HG03095 (cell line): Measurements from ENCODE around the gene SPAG9.

ENCODE experiments used
- ATAC-seq: cut with Tn5 transposase; IDR thresholded peaks from one replicate; pipeline ENCODE4 v1.9.1; 2021; ENCODE audit warnings: moderate library complexity; ENCODE audit not compliant: unreplicated experiment

Gene SPAG9

GRCh38 chr17:50955667-50956120, 165.0 kb downstream of the SPAG9 start:
- ATAC-seq, result no peak

GRCh38 chr17:50955160-50955559, 165.5 kb downstream of the SPAG9 start:
- no peak for ATAC-seq

DNA sequence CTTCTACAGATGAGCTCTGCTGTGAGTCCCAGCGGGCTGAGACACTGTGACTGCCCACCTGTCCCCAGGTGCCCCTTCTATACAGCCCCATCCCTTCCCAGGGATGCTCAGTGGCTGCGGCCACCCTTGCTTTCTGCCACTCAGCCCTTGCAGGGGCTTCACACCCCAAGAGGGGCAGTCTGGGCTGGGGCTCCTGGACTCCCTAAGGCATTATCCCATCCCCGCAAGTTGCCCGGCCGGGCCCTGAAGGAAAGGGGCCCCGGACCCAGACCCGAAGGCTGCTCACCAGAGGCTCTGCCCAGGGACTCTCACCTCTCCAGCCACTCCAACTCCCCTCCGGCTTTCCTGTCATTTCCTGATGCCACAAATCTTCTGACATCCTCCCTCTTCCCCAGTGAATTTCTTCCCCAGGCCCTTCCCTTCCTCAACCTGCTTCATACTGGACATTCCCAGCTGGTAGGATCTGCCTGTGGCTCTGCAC, 166.0 kb downstream of the SPAG9 start:
- no peak for ATAC-seq

GRCh38 chr17:50953831-50954601, 166.7 kb downstream of the SPAG9 start:
- no peak for ATAC-seq

- ATAC-seq, result no peak
Measured at GRCh38 chr17:50953518-50953830, 167.2 kb downstream of the SPAG9 start.

DNA sequence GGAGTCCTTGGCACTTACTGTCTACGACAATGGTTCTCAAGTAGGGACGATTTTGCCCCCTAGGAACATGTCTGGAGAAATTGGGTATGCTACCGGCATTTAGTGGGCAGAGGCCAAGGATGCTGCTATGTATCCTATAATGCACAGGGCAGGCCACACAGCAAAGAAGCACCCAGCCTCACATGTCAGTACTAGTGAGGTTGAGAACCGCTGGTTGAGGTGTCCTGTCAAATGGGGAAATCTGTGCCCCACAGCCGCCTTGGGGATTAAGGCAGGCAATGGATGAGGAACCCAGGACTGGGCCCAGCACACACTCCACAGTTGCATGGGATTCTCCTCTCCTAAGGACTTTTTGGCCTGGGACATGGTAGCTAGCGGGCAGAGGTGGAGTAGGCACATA, 167.8 kb downstream of the SPAG9 start:
- ATAC-seq, result no peak

GRCh38 chr17:50952013-50952412, 168.7 kb downstream of the SPAG9 start:
- no peak for ATAC-seq

DNA sequence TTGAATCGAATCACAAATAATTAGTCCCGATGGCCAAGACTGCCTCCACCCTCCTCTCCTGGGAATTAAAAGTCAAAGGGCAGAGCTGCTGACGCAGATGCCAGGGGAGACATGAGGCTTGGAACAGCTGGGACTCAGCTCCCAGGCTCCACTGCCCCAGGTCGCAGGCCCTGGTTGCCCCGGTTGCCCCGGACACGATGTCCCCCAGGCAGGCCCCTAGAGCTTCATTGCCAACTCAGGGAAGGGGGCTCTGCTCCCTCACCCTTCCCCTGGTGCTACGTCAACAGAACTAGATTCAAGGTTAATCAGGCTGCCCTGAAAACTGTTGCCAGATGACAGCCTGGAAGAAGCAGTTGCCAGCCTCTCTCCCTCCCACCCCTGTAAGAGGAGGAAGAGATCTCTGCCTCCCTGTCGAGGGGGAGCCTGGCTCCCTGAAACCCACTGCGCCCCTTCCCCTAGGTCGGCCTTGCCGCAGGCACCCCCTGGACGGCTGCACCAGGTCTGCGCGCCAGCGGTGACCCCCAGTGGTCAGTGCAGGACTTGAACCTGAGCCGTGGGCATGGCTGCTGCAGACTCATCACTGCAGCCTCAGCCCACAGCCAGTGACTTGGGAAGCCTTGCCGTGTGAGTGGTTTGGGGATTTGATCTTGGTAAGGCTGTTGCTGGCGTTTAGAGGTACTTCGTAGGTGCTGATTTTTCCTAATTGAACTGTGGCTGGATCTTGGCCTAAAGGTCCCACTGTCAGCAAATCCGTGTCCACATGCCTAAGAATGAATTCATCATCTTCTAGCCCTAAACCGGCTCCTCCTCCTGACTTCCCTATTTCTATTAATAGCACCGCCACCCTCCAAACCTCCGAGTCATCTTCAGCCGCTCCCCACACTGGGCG, 170.4 kb downstream of the SPAG9 start:
- peak; percentile 65 for ATAC-seq

DNA sequence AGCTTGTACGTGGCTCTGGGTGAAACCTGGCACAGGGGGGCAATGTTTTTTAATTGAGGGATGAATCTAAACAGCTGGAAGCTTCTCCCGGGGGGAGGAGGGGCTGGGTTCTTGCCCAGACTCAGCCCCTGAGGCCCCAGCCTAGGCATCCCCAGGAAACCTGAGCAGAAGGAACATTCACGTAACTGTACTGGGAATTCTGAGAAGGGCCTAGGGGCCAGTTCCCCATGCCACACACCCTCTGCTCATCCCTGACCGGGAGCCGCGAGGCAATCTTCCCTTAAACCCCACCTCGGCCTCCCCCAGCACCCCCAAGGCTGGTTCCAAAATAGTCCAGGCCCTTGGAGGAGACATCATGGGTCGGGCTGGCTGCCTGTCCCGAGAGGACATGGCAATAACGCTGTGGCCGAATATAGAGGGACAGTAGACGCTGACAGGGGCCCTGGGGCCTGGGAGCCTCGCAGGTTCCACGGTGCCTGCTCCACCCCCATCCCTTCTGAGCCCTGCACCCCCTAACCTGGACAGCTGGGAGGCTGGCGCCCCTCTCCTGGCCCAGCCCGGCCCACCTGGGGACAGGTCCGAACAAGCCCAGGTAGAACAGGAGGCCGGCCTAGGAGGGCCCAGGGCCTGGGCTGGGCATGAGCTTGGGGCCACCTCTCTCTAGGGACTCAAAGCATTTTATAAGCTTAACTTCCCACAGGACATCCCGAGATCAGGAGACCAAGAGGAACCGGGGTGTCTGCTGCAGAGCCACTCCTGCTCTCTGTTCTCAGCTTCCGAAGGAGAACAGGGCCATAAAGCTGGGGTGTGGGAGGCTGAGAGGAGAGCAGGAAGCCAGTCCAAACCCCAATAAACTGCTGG, 171.3 kb downstream of the SPAG9 start:
- ATAC-seq, result no peak

DNA sequence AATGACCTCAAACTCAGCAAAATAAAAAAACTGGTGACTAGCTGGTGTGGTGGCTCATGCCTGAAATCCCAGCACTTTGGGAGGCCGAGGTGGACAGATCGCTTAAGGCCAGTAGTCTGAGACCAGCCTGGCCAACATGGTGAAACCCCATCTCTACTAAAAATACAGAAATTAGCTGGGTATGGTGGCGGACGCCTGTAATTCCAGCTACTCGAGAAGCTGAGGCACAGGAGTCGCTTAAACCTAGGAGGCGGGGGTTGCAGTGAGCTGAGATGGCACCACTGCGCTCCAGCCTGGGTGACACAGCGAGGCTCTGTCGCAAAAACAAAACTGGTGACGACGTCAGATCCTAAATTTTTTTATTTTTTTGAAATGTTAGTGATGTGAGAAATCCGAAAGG, 172.0 kb downstream of the SPAG9 start:
- no peak for ATAC-seq

DNA sequence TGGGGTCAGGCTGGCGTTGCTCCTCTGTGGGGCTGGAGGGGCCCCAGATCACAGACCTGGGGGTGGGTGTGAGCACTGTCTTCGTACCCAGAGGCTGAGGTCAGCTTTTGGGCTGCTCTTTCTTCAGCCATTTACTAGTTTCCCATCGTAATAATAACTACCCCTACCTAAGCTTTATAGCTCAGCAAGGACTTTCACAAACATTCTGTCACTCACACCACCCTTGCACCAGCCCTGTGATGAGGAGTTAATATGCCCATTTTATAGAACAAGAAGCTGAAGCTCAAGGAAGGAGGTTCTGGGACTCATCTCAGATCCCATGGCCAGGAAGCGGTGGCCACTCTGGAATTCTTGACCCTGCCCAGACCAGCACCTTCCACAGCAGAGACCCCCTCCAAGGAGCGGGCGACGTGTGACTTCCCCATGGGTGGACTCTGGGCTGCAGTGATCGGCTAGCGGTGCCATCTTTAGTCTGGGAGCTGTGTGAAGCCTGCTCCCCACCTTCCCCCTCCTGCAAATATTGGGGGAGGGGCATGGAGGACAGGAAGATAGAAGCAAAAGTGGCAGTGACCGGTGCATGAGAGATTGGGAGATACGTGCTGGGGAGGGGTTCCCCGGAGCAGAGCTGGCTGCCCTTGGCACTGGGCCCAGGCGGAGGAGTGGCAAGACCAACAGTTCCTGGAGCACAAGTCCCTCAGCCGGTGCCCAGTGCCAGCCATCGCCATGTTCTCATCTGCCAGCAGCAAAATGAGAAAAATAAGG, 172.7 kb downstream of the SPAG9 start:
- ATAC-seq, result no peak

- ATAC-seq, result no peak
Measured at GRCh38 chr17:50946891-50947781, 173.5 kb downstream of the SPAG9 start.

GRCh38 chr17:50946223-50946890, 174.3 kb downstream of the SPAG9 start:
- ATAC-seq, result no peak

- ATAC-seq, result no peak
Measured at GRCh38 chr17:50945779-50946222, 174.9 kb downstream of the SPAG9 start.

DNA sequence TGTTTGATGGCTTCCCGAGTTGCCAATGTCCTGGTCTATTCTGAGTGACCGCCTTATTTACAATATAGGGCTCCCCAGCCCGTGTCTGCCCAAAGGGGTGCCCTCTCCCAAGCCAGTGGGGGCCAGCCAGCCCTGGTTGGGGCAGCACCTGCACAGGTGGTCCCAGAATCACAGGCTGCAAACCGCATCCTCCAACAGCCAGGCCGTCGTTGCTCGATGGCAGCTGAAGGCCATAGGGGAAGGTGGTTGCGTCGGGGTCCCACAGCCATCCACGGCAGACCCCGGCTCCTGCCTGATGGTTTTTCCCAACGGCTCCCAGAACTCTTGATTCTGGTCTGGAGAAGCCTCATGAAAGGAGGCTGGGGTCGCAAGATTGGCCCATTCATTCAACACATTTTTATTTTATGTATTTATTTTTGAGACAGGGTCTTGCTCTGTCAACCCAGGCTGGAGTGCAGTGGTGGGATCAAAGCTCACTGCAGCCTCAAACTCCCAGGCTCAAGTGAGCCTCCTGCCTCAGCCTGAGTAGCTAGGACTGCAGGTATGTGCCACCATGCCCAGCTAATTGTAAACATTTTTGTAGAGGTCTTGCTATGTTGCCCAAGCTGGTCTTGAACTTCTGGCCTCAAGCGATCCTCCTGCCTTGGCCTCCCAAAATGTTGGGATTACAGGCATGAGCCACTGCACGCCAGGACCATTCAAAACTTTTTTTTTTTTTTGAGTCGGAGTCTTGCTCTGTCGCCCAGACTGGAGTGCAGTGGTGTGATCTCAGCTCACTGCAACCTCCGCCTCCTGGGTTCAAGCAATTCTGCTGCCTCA, 175.6 kb downstream of the SPAG9 start:
- ATAC-seq, result no peak

DNA sequence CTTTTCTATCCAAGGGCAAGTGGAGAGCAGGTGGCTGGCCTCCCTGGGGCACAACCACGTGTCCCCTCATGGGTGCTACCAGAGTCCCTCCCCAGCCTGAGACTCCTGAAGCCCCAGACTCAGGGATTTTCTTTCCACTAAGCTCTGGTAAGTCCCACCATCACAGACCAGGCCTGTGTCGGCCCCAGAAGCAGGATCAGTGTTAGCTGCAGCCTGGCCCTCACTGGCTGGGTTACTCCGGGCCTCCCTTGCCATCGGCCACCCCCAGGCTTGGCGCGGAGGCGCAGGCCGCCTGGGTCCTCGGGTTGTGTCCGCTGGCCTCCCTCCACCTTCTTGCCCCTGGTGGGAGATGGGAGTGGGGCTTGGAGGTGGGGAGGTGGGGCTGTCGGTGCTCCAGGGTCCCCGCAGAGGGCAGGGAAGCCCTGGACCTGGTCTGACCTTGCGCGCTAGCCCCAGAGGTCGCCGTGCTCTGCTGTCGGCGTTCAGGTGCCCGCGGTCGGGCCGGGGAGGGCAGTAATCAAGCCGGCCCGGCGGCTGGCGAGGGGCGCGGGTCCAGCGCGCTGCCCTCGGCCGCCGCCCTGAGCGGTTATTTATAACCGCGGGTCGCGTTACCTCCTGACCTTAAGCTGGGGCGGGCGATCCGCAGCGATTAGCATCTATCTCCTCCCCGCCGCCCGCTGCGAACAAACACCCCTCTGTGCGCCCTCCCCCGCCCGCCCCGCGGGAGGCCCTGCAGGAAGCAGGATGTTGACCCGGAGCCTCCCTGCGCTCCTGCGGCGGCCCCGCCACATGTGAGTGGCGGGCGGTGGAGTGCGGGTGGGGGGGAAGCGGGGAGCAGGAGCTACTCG, 176.4 kb downstream of the SPAG9 start:
- ATAC-seq, result no peak

DNA sequence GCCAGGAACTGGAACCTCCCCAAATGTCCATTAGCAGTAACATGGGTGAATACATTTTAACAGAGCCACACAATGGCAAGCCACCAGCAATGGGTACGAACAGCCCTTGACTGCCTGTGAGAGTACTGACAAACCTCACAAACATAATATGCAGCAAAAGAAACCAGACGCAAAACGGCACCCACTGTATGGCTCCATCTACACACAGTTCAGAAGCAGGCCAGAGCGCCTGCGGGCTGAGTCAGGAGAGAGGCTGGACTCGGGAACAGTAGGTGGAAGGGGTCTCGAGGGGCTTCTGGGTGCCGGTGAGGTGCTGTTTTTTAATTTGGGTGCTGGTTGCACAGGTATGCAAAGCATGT, 177.1 kb downstream of the SPAG9 start:
- ATAC-seq, result no peak
